GM18858 (cell line): ENCODE data around the gene TBC1D9B.

Experiments
- ATAC-seq: cut with Tn5 transposase; IDR thresholded peaks from one replicate; pipeline ENCODE4 v1.9.1; 2021; ENCODE audit not compliant: unreplicated experiment

TBC1D9B gene

DNA sequence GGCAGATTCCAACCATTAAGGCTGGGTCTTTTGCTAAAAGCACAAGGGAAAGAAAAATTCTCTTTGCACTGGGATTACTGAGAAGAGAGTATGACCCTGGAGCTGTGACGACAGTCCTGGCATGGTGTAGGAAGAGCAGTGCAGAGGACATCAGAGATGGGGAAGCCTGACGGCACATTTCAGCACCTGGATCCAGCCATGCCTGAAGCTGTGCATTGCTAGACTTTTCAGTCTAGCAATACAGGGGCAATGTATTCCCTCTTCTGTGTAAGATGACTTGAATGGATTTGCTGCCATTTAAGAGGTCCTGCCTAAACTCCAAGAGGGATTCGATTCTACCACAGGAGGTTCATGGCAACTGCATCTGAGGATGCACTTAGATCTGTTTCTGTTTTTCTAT, 36.7 kb downstream of the TBC1D9B start:
- ATAC-seq: no peak

DNA sequence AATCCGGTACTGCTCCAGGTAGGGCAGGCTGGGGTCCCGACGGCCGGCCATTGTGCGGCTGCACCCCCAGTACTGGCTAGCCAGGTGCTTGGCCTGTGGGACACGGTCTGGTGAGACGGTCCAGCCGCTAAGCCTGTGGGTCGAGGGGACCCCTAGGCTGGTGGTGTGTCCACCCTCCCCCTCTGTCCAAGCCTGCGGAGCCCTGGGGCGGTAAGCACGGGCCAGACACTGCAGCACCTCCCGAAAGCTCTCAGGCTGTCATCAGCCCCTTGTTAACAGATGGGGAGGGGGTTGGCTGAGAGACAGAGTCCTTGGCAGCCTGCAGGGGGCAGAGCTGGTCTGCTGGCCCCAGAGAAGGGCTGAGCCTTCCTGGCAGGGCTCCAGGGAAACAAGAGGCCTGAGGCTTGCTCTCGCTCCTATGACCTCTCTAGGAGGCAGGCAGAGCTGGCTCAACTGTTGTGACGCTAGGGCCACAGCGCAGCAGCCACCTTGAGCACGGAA, 37.2 kb downstream of the TBC1D9B start:
- ATAC-seq: no peak

DNA sequence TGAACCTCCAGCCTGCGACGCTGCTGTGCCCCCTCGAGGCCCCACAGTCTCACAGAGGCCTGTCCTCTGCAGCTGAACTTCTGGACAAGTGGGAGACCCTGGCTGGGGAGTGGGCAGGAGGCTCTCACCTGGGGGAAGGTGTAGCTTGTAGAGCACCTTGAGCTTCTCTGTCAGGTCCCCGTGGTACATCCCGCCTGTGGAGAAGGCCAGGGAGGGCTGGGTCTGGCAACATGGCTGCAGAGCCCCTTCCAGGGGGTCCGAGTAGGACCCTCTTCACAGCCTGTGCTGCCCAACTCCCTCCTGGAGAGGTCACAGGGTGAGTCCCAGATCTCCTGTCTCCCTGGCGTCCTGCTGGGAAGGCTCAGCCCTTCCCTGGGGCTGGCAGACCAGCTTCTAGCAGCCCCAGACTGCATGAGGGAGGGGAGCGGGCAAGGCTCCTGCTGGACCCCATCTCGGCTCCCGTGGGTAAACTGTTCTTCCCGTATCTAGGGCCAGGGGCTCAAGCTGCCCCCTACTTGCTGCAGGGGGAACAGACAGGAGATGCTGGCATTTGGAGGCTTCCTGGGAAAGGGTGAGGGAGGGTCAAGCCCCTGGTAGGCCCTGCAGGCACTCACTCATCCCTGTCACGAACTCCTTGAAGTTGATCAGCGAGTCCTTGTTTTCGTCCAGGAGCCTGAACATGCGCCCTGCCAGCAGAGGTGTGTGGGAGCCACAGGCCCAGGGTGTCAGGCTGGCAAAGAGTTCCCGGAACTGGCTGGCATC, 37.9 kb downstream of the TBC1D9B start:
- ATAC-seq: no peak

DNA sequence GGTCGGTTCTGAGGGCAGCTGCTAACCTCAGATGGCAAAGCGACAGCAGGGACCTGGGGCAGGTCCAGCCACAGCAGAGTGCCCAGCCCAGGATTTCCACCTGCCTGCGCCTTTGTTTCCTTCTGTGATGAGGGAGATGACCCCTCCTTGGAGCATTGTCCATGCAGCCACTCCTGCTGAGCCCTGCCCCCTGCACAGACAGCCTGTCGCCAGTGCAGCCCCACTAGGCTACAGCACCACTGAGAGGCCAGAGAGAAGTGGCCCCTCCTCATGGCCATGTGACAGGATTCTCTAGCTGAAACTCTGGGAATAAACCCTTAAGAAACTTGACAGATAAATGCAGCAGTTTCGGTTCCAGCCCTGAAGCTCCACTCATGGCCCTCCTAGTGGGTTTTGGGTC, 38.6 kb downstream of the TBC1D9B start:
- ATAC-seq: no peak

DNA sequence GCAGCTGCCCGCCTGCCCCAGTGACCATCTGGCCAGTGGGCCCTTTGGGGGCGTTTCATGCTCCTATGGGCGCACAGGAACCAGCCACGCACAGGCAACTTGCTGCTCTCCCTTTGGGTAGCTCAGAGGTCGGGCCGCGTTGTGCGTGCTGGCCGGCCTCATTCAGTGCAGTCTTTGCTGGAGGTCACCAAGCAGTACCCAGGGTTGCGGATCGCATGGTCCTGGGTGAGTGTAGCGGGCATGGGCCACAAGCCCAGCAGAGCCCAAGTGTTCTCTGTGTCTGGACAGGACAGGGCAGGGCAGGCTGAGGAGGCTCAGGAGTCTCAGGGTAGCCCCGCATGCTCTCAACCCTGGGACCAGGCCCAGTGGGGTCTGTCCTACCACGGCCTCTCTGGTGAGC, 39.2 kb downstream of the TBC1D9B start:
- no peak for ATAC-seq

DNA sequence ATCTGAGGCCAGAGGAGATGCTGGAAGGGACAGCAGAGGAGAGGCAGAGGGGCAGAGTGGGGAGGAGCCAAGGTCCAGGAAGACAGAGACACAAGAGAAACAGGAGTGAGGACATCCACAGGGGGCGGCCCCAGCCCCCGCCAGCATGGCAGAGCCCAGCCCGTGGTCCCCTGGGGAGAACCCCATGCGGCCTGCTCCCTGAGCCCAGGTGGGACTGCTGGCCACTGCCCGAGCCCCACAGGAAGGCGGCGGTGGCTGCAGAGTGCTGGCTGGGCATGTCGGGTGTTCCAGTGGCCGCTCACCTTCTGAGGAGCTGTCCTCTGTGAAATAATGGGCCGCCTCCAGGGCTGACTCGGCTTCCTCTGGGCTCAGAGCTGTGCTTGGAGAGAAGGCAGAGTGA, 40.2 kb downstream of the TBC1D9B start:
- ATAC-seq: no peak

DNA sequence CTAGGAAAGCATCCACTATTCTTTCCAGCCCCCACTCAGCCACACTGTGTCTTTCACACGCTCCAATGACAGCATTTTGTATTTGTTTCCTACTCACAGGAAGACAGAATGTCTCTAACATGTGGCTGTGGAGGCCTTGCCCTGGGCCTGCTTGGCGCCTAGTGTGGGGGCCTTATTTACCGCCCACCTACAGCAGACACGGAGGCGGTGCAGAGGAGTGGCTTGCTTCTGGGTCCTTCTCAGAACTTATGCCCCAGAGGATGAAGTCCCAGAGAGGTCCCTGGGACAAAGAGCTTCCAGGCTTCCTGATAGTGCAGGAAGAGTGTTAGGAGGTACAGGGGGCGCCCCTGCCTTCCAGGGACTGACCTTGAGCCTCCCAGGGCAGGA, 40.6 kb downstream of the TBC1D9B start:
- ATAC-seq: no peak

DNA sequence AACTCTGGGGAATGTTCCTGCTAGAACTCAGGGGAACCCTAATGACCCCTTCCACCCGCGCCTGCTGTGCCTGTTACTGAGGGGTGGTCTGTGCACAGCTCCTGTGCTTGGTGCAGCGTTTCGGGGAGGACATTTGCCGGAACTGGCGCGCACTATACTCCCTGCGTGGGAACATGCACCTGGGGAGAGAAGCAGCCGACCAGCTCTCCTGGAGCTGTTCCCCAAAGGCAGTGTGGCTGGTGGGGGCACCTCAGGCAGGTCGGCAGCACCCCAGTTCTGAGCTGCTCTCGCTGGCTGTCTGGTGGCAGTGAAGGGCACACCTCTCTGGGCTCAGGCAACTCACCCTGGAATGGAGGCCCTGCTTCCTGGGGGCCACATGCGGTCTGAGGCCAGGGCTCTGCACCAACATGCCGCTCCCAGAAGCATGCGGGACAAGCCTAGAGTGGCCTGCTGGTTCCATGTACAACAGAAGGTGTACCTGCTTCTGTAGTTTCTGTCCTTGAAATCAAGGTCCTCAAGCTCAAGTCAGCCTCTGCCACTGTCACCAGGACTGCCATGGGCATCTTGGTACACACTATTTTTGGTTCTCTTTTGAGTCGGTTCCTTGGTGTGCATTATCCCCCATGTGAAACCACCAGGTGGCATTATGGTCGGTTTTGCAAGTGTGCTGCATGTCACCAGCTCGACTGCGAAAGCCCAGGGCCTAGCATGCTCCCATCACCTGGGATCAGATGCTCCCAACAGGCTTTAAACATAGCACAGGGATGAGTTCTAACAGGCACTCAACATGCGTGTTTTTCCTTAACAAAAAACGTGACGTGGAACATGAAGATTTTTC, 41.2 kb downstream of the TBC1D9B start:
- ATAC-seq: no peak

DNA sequence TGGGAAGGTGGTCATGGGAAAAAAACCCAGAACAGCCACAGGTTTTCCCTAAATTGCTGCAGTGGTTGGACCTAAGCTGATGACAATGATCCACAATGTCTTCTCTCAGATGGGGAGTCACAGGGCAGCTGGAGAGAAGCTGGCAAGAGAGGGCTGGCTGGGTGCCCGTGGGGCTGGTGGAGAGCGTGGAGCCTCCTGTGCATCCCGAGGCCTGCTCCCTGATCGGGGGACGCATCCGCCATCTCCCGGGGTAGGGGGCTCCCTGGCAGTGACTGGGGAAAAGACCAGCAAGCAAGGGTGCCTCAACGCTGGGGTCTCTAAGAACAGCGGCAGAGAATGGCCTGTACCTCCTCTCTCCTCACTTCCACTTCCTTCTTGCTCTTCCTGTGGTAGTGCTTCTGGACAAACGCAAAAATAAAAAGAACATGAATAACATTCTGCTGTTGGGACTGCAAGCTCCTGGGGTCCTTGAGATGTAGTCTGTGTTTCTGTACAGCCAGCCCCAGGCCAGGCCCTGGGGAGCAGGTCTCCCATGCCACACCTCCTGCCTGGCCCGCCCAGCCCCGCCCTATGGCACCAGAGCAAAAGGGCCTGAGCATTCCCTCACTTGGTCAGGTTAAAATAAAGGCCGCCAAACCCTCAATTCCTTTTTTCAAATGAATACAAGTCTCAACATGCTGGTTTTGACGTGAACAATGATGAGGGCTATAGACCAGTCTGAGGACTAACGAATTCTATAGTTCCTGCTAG, 42.0 kb downstream of the TBC1D9B start:
- ATAC-seq: no peak

DNA sequence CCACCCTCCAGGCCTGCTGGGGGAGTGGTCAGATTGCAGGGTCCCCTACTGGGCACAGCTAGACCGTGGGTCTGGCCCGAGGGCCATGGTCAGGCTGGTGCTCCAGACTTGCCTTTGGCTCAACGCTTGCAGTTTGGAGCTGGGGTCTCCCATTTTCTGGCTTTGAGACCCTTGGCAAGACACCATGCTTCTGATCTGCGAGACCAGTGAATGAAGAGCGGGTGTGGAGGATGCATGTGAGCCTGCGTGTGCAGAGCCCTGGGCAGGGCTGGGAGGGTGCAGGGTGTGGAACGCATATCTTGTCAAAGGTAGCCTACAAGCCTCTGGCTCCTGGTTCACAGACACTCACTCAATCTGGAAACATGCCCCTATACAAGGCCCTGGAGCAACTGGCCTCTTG, 43.0 kb downstream of the TBC1D9B start:
- no peak for ATAC-seq

DNA sequence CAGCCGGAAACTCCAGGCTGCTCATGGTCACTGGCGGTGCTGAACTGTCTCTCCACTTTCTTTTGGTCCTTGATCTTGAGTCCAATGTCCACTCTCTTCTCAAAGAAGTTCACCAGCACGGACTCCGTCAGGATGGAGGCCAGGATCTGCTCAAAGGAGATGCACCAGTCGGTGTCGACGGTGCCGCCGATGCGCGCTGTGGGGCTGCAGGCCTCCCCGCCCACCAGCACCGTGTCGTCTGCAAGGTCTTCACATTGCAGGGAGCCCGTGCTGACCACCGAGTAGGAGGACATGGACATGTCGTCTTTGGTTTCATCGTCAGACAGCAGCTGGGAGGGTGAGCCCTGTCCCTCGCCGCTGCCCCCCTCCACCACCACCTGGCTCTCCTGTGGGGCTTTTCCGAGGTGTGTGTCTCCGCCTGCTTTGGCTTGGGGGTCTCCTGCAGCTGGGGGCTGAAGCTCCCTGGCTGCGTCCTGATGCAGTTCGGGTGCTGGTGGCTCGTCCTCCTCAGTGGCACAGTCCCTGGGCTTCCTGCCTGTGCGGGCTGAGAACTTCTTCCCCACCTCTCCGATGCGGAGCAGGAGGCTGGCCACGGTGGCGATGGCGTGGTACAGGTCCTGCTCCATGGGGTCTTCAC, 44.1 kb downstream of the TBC1D9B start:
- no peak for ATAC-seq

DNA sequence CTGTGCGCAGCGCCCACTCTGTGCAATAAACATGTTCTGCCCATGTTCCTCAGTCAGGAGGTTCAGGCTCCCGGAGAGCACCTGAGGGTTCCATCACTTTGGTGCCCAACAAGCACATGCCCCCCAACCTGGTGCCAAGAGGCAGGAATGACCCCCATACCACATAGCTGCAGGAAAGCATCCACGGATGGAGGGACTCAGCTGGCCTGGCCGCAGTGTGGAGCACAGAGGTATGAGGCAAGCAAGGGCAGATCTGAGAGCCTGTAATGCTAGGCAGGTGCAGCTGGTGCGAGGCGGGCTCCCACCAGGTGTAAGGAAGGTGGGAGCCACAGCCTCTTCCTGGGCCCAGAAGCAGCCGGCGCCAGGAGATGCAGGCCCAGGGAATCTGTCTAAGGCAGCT, 44.8 kb downstream of the TBC1D9B start:
- no peak for ATAC-seq

DNA sequence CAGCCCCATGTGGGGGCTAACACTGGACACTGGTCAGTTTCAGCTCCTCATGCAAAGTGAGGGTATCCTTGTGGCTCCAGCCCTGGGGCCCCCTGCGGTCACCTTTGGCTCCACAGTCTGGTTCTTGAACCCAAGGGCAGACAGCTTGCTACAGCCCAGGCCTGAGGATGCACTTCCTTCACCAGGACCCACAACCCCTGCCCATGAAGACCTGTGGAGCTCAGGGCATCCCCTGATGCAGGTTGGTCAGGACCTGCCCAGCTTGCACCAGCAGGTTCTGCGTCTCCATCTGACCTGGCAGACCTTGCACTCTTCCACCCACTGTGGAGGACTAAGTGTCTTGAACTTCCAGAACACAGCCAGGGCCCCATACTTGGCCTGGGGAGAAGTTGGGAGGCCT, 45.4 kb downstream of the TBC1D9B start:
- no peak for ATAC-seq

DNA sequence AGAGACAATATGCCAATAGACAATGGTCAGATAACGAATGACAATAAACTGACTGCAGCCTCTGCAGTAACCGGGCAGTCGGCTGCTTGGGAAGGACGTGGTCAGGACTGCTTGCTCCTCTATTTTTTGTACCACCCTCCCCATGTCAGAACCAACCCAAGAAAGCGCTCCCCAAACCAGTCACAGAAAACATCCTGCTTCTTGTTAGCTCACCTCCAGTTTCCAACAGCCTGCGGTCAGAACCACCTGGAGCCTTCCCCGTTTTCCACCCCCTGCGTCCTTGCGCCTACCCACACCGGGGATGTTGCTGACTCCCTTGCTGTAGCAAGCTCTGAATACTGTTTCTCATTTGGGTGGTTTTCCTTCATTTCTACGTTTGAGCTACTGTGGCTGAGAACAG, 47.4 kb downstream of the TBC1D9B start:
- no peak for ATAC-seq

DNA sequence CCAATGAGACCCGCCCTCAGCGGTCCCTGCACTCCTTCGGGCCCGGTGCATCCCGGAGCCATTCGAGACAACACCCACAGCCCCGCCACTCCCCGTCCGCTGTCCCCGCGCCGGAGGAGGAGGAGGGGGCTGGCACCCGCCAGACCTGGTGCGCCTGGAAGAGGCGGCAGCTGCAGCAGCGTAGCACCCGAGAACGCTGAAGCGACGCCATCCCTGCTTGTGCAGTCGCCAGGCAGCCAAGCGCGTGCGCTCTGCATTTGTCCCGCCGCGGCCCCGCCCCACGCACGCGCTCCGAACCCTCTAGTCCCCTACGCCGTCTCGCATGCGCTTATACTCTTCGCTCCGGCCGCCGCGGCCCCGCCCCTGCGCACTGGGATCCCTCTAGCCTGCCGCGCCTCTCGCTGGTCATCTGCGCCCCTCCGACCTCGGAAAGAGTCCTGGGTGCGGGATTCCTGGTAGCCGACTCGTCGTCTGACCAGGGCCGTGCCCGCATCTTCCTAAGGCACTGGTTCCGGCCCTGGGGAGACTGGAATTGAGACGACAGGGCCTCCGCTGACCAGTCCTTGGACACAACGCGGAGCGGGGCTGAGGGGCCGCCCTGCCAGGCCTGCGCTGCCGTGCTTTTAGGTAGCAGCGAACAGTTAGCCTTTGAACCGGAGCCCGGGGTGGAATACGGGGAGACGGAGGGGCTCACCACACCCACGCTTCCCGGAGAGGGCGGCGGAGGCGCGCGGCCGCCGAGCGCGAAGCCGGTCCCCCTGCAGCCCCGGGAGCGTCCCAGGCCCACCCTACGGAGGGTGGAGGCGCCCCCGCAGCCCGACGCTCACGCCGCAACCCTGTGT, 48.9 kb downstream of the TBC1D9B start, which contains the start of gene MRNIP:
MRNIP (minus strand) TSS at position 232 of the 842 bp plus-strand sequence; CDS start at position 211, 21 bp downstream.
- ATAC-seq: peak; percentile 87

DNA sequence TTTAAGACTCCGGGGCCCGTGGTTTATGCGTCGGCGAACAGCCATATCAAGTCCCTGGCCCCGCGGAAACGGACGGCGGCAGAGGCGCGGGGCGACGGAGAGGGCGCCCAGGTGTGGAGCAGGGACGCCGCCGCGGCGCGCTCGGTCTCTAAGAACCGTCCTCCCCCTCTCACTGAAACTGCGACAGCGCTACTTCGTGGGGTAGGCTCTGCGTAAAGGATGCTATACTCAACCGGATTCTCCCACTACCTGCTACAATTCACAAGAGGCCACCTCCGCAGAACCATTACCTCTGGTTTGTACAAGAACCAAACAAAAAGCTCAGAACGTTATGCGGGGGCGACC, 49.5 kb downstream of the TBC1D9B start:
- ATAC-seq: peak; percentile 19

DNA sequence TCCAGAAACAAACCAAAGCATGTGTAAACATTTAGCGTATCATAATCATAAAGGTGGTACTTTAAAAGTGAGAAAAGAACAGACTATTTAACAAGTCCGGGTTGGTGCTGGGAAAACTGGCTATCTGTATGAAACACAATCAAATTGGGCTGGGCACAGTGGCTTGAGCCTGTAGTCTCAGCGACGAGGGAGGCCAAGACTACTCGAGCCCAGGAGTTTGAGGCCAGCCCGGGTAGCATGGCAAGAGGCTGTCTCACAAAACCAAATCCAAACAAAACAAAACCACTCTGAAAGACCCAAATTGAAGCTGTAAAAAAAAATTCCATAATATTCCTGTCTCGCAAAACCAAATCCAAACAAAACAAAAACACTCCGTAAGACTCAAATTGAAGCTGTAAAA, 53.3 kb downstream of the TBC1D9B start:
- no peak for ATAC-seq

DNA sequence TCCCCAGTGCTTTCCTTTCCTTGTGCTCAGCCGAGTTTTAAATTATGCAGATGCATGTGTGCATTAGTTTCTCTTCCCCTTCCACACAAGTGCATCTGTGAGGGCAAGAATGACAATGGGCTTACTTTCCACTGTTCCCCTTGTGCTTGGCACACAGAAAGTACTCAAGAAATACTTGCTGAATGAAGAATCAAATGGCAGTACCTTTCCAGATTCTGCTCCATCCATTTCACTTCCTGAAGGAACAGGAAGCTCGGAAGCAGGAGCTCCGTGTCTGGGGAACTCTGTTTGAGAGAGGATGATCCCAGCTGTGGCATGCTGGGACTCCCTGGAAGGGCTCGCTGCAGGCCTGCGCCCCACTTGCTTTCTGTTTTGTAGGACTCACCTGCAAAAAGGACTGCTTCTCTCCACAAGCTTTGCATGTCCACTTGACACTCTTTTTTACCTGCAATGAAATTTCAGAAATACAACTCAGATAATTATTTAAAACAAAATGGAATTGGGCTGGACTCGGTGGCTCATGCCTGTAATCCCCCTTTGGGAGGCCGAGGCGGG, 54.6 kb downstream of the TBC1D9B start:
- peak; percentile 86 for ATAC-seq

DNA sequence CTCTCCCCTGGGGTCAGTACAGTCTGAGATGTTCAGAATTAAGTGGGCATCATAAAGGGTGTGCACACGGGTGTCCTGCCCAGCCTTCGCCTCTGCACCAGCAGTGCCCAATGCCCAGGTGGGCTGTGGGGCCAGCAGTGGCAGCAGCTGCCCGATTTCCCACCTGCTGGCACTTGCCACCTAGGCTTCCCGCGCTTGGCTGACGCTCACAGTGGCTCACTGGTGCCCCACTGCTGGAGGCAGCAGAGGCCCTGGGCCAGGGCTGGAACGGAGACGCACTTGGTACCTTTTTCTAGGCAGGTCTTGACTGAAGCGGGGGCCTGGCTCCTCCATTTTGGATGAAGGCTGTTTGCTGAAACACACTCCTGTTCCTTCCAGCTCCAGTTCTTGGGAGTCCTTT, 66.1 kb downstream of the TBC1D9B start:
- ATAC-seq: no peak

DNA sequence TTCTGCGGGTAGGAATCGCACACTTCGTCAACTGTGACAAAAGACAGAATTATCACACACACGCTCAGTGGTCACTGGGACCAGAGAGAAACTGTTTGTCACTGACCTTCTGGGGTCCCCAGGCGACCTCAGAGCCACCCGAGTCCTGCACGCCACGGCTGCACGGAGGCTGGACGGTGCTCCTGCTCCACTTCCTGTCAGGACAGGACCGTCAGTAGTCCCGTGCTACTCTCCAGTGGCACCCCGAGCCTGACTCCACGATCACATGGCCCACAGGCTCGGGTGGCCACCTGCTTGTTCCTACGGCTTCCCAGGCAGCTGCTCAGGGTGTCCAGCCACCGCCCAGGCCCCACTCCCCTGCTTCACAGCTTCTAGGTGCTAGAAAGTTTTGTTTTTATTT, 66.9 kb downstream of the TBC1D9B start:
- no peak for ATAC-seq
